ENCODE measurements around the gene E4F1.

- TF ChIP-seq, protein P1, sequence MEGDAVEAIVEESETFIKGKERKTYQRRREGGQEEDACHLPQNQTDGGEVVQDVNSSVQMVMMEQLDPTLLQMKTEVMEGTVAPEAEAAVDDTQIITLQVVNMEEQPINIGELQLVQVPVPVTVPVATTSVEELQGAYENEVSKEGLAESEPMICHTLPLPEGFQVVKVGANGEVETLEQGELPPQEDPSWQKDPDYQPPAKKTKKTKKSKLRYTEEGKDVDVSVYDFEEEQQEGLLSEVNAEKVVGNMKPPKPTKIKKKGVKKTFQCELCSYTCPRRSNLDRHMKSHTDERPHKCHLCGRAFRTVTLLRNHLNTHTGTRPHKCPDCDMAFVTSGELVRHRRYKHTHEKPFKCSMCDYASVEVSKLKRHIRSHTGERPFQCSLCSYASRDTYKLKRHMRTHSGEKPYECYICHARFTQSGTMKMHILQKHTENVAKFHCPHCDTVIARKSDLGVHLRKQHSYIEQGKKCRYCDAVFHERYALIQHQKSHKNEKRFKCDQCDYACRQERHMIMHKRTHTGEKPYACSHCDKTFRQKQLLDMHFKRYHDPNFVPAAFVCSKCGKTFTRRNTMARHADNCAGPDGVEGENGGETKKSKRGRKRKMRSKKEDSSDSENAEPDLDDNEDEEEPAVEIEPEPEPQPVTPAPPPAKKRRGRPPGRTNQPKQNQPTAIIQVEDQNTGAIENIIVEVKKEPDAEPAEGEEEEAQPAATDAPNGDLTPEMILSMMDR (IDR thresholded peaks at IDR 0.05): no peak
- no peak for TF ChIP-seq POLR2A (IDR thresholded peaks at IDR 0.05)
Observed at GRCh38 chr16:2195322-2196161, 27.8 kb upstream of the E4F1 start.
